A673 (cell line): Measurements from ENCODE around the gene MAP3K7. TPM values are rescaled to one million over a fixed set of nuclear protein-coding genes. Genes with fewer than 3 reads are reported as not detected.

Experiments
- BruUV-seq: library from RNA; stranded (reverse); fragments of 400-500 nt; replicated peaks from 2 replicates; lab custom pipeline; 2021; lab: Mats Ljungman, UMichigan
- CTCF ChIA-PET: fragments of 300-600 bp; sonication (Branson Sonifier 250); formaldehyde crosslinking; loops from one replicate; lab custom pipeline; 2022; ENCODE audit warnings: antibody characterized with exemption; lab: Charles Lee
- POLR2A ChIA-PET: fragments of 300-600 bp; sonication (Branson Sonifier 250); formaldehyde crosslinking; loops from one replicate; lab custom pipeline; 2022; ENCODE audit warnings: antibody characterized with exemption; ENCODE audit not compliant: low non-redundant PET; lab: Charles Lee
- DNase-seq: peaks from one replicate; pipeline ENCODE4 v3.0.0-alpha.2; 2015; ENCODE audit warnings: low spot score
- H3K27ac ChIP-seq: fragments of 200-600 bp; sonication (generic); 2 replicates; pipeline ENCODE4 v1.5.1; 2016; ENCODE audit warnings: mixed run types, low read depth, mild to moderate bottlenecking, mixed read lengths, antibody characterized with exemption, low read length; ENCODE audit not compliant: poor library complexity, severe bottlenecking
- H3K27me3 ChIP-seq: fragments of 200-600 bp; sonication (generic); replicated peaks from 2 replicates; pipeline ENCODE4 v1.6.1; 2017; ENCODE audit warnings: mixed run types, low read depth, mild to moderate bottlenecking, mixed read lengths, antibody characterized with exemption, low read length; ENCODE audit not compliant: insufficient read depth, poor library complexity
- H3K36me3 ChIP-seq: fragments of 200-600 bp; sonication (generic); 2 replicates; pipeline ENCODE4 v1.6.1; 2016; ENCODE audit warnings: mixed run types, mild to moderate bottlenecking, mixed read lengths, antibody characterized with exemption, low read length; ENCODE audit not compliant: insufficient read depth, poor library complexity, severe bottlenecking
- H3K4me1 ChIP-seq: fragments of 200-600 bp; sonication (generic); 2 replicates; pipeline ENCODE4 v1.6.1; 2017; ENCODE audit warnings: mixed run types, mild to moderate bottlenecking, mixed read lengths, antibody characterized with exemption, low read length; ENCODE audit not compliant: insufficient read depth, poor library complexity, severe bottlenecking
- H3K4me3 ChIP-seq: fragments of 200-600 bp; sonication (generic); 2 replicates; pipeline ENCODE4 v1.5.1; 2016; ENCODE audit warnings: low read depth, mixed run types, mild to moderate bottlenecking, mixed read lengths, low read length; ENCODE audit not compliant: poor library complexity, severe bottlenecking
- H3K9me3 ChIP-seq: fragments of 200-600 bp; sonication (generic); 2 replicates; pipeline ENCODE4 v1.6.1; 2016; ENCODE audit warnings: mixed run types, low read depth, mild to moderate bottlenecking, mixed read lengths, antibody characterized with exemption, low read length; ENCODE audit not compliant: poor library complexity, severe bottlenecking
- EZH2 ChIP-seq: fragments of 200-600 bp; sonication (generic); IDR thresholded peaks from 2 replicates; pipeline ENCODE4 v1.6.1; 2017; ENCODE audit warnings: borderline replicate concordance, low read depth, mild to moderate bottlenecking, mixed read lengths, antibody characterized with exemption, low read length; ENCODE audit not compliant: poor library complexity, severe bottlenecking
- intact Hi-C: fragments of 100-400 bp; cut with micrococcal nuclease; formaldehyde crosslinking; loops from one replicate; pipeline ENCODE4 v1.10.0; 2022; ENCODE audit not compliant: unreplicated experiment
- total RNA-seq: library from RNA; stranded (reverse); gene quantifications from 2 replicates; pipeline ENCODE4 v1.2.3, GENCODE V29; 2021
- TF ChIP-seq, protein P1 (sequence below): fragments of 300-800, 200-600 bp; sonication (generic); conservative IDR thresholded peaks from 2 replicates; pipeline ENCODE4 v1.5.1; 2017; ENCODE audit warnings: low read depth, mild to moderate bottlenecking, antibody characterized with exemption, low read length, moderate library complexity, mixed read lengths

MAP3K7 gene
- total RNA-seq, 1 experiment from 2014 or later, result 35.6 TPM

DNA sequence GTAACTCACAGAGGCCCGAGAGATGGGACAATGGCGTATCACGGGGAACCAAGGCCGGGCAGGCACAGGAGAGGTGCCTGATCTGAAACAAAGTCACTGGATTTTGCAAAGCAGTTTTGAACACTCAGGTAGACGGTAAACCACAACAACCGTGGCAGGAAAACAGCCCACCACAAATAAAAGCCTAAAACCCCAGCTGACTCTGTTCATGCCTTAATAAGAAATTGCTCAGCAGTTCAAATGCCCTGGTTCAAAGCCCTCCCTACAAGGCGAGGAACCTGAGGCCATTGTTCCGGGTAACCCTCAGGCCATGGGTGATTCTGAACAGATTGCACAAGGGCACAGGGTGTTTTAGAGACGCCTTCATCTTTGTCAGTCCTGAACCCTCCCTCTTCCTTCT, 114.2 kb downstream of the MAP3K7 start:
- intact Hi-C loops, result loop anchor here (10.0 kb wide), 1 partner anchor 1038 kb away; the partner anchor contains the start of gene ANKRD6
- POLR2A ChIA-PET, result no interaction called here
- TF ChIP-seq, protein P1, sequence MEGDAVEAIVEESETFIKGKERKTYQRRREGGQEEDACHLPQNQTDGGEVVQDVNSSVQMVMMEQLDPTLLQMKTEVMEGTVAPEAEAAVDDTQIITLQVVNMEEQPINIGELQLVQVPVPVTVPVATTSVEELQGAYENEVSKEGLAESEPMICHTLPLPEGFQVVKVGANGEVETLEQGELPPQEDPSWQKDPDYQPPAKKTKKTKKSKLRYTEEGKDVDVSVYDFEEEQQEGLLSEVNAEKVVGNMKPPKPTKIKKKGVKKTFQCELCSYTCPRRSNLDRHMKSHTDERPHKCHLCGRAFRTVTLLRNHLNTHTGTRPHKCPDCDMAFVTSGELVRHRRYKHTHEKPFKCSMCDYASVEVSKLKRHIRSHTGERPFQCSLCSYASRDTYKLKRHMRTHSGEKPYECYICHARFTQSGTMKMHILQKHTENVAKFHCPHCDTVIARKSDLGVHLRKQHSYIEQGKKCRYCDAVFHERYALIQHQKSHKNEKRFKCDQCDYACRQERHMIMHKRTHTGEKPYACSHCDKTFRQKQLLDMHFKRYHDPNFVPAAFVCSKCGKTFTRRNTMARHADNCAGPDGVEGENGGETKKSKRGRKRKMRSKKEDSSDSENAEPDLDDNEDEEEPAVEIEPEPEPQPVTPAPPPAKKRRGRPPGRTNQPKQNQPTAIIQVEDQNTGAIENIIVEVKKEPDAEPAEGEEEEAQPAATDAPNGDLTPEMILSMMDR, result no peak
- TF ChIP-seq EZH2, result no peak

DNA sequence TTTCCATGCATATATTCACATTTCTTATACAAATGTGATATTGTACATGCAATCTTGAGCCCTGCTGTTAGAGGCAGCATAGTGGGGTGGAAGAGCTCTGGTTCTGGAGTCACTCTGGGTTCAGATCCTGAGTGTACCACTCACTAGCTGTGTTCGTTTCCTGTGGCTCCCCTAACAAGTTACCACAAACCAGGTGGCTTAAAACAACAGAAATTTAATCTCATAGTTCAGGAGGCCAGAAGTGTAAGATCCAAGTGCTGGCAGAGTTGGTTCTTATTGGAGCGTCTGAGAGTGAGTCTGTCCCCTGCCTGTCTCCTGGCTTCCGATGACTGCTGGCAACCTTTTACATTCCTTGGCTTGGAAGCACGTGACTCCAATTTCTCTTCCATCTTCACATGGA, 115.6 kb downstream of the MAP3K7 start:
- H3K27me3 ChIP-seq, result no peaks in the 10 kb centered on the region
- POLR2A ChIA-PET, result no interaction called here
- no peak overlapping the region for H3K27ac ChIP-seq
- H3K4me3 ChIP-seq, result no peak overlapping the region
- H3K4me1 ChIP-seq, result no peaks in the 10 kb centered on the region
- TF ChIP-seq, protein P1, result no peak
- no peak for TF ChIP-seq EZH2
- intact Hi-C loops, result loop anchor here (10.0 kb wide), 1 partner anchor 1036 kb away; the partner anchor contains the start of gene ANKRD6
- no peak for DNase-seq
- no peaks in the 10 kb centered on the region for H3K9me3 ChIP-seq
- no TSS peak for BruUV-seq
- CTCF ChIA-PET, result no interaction called here
- no peaks in the 10 kb centered on the region for H3K36me3 ChIP-seq

More for the DNA sequence above, 114.2 kb downstream of the MAP3K7 start:
- Histone ChIP-seq H3K36me3 (no peaks in the 10 kb centered on the region), H3K4me1 (no peaks in the 10 kb centered on the region), H3K27ac (no peak overlapping the region), H3K4me3 (no peak overlapping the region), H3K27me3 (no peaks in the 10 kb centered on the region), H3K9me3 (no peaks in the 10 kb centered on the region)
- no TSS peak for BruUV-seq
- no peak for DNase-seq
- CTCF ChIA-PET, result no interaction called here

DNA sequence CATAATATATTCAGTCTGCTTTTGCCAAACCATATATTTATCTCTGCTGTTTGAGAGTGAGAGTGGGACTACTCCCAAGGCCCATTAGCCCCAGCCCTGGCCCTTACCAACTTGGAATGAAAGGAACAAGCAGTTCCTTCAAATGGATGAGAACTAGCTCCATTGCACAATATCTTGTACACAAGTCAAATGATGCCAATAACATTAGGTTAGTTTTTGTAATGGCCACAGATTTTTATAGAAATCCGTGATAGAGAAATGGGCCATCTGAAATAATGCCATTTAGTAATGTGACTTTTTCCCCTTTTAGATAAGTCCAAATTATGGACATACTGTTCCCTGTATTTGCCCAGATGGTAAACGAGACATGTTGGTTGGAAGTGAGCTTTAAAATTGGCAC, 117.0 kb downstream of the MAP3K7 start:
- BruUV-seq, result no TSS peak
- no peaks in the 10 kb centered on the region for H3K36me3 ChIP-seq
- CTCF ChIA-PET, result no interaction called here
- H3K27ac ChIP-seq, result no peak overlapping the region
- no peaks in the 10 kb centered on the region for H3K9me3 ChIP-seq
- no peaks in the 10 kb centered on the region for H3K27me3 ChIP-seq
- no peaks in the 10 kb centered on the region for H3K4me1 ChIP-seq
- intact Hi-C loops, result loop anchor here (10.0 kb wide), 1 partner anchor 1035 kb away; the partner anchor contains the start of gene ANKRD6
- POLR2A ChIA-PET, result no interaction called here
- no peak for DNase-seq
- no peak overlapping the region for H3K4me3 ChIP-seq
- TF ChIP-seq EZH2, result no peak

DNA sequence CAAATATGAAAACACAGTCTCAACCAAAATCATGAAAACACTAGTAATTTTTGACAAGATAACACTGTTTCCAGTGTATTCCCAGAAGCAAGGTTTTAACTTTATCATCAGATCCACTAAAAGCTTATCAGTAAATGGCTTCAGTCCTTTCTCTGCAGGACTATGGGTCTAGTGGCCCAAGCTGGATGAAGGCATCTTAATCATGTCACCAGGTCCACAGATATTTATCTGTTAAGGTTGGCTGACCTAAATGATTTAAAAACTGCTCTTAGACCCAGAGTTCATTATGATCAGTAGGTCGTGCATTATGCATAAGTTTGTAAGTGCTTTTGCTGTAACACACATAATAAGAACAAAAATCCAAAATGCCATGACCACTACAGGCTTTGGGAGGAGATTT, 118.0 kb downstream of the MAP3K7 start:
- BruUV-seq, result no TSS peak
- H3K27ac ChIP-seq, result no peak overlapping the region
- DNase-seq, result no peak
- ChIA-PET CTCF (no interaction called here), POLR2A (no interaction called here)
- H3K36me3 ChIP-seq, result no peaks in the 10 kb centered on the region
- H3K4me3 ChIP-seq, result no peak overlapping the region
- no peaks in the 10 kb centered on the region for H3K4me1 ChIP-seq
- no peak for TF ChIP-seq EZH2
- TF ChIP-seq, protein P1, result no peak
- intact Hi-C loops, result no loop called here
- H3K27me3 ChIP-seq, result no peaks in the 10 kb centered on the region
- H3K9me3 ChIP-seq, result no peaks in the 10 kb centered on the region
